ENCODE measurements around the gene JAK1. TPM values are rescaled to one million over a fixed set of nuclear protein-coding genes. Genes with fewer than 3 reads are reported as not detected.

JAK1 gene
- total and polyA plus RNA-seq, 9 of the 15 experiments (the other 6 are each of a cell fraction or from before 2014, with no cell fraction given), result 9.7 to 44.1 (median 42.5) TPM

GRCh38 chr1:64864018-64864940, 102.1 kb downstream of the JAK1 start (continued):
- TF ChIP-seq ZNF184 (CRISPR knock-in tag; IDR thresholded peaks at IDR 0.05), result peak; percentile 98
- TF ChIP-seq GATA2 (CRISPR knock-in tag; IDR thresholded peaks at IDR 0.05), result peak; percentile 83
- TF ChIP-seq ZNF512 (tag; IDR thresholded peaks at IDR 0.05), result no peak
- peak; percentile 65 for TF ChIP-seq NEUROD1 (IDR thresholded peaks at IDR 0.05; ENCODE audit: borderline replicate concordance, low read depth, low read length, partially characterized antibody)
- TF ChIP-seq GATAD2A (IDR thresholded peaks at IDR 0.05), result peak; percentile 94
- TF ChIP-seq SRSF1 (IDR thresholded peaks at IDR 0.05; ENCODE audit: low read depth, low read length), result no peak
- no peak for TF ChIP-seq XRCC5 (IDR thresholded peaks at IDR 0.05; ENCODE audit: low read depth, low read length)
- TF ChIP-seq ARID3B (CRISPR knock-in tag; IDR thresholded peaks at IDR 0.05; ENCODE audit: borderline replicate concordance), result no peak
- TF ChIP-seq ZNF217 (CRISPR knock-in tag; IDR thresholded peaks at IDR 0.05), result no peak
- TF ChIP-seq MEIS2 (IDR thresholded peaks at IDR 0.05; ENCODE audit: partially characterized antibody), result peak; percentile 84
- no peak for TF ChIP-seq POLR2B (IDR thresholded peaks at IDR 0.05; ENCODE audit: low read depth, partially characterized antibody)
- no peak for TF ChIP-seq PTBP1 (IDR thresholded peaks at IDR 0.05; ENCODE audit: low read depth, low read length)
- no peak for TF ChIP-seq CGGBP1 (CRISPR knock-in tag; IDR thresholded peaks at IDR 0.05)
- TF ChIP-seq ZBTB34 (CRISPR knock-in tag; IDR thresholded peaks at IDR 0.05), result peak; percentile 82; the same call in 1 of the 2 replicates
- no peak for TF ChIP-seq ZNF695 (CRISPR knock-in tag; IDR thresholded peaks at IDR 0.05)
- TF ChIP-seq SNRNP70 (optimal IDR thresholded peaks at IDR 0.05; ENCODE audit: low read depth, low read length), result no peak
- TF ChIP-seq RNF219 (CRISPR knock-in tag; IDR thresholded peaks at IDR 0.05), result no peak
- TF ChIP-seq ETV5 (CRISPR knock-in tag; IDR thresholded peaks at IDR 0.05; ENCODE audit: low read depth), result peak; percentile 98
- no peak for TF ChIP-seq ZNF507 (tag; conservative IDR thresholded peaks at IDR 0.05)
- peak; percentile 99 for TF ChIP-seq SMARCA4 (IDR thresholded peaks at IDR 0.05)
- TF ChIP-seq CBX3 (IDR thresholded peaks at IDR 0.05; ENCODE audit: borderline replicate concordance in 1 of 2, low read length in 2 of 2), result peak in 1 of 2 experiments; percentile 97; a peak in 2 of 3 replicates

Measured in K562 (cell line).